Smooth muscle cell (in vitro differentiated cells): Measurements from ENCODE around the gene KDF1. TPM values are rescaled to one million over a fixed set of nuclear protein-coding genes. Genes with fewer than 3 reads are reported as not detected.

ENCODE experiments used
- DNase-seq: peaks from one replicate; lab custom pipeline; 2025; ENCODE audit not compliant: unreplicated experiment; lab: John Stamatoyannopoulos, UW
- H2AFZ ChIP-seq: fragments of 200-600 bp; sonication (generic); 2 replicates; pipeline ENCODE4 v1.6.0; 2016; ENCODE audit warnings: antibody characterized with exemption, low read depth, mild to moderate bottlenecking
- H3F3A ChIP-seq: fragments of 200-600 bp; sonication (generic); 2 replicates; pipeline ENCODE4 v1.6.0; 2017; ENCODE audit warnings: antibody characterized with exemption, low read depth
- H3K27ac ChIP-seq: fragments of 200-600 bp; sonication (generic); 2 replicates; pipeline ENCODE4 v1.5.1; 2016; ENCODE audit warnings: low read depth, mild to moderate bottlenecking
- H3K27me3 ChIP-seq: fragments of 200-600 bp; sonication (generic); 2 replicates; pipeline ENCODE4 v1.6.1; 2016; ENCODE audit warnings: low read depth, mild to moderate bottlenecking
- H3K36me3 ChIP-seq: fragments of 200-600 bp; sonication (generic); 2 replicates; pipeline ENCODE4 v1.5.1; 2016; ENCODE audit warnings: low read depth
- H3K4me1 ChIP-seq: fragments of 200-600 bp; sonication (generic); 2 replicates; pipeline ENCODE4 v1.5.1; 2016; ENCODE audit warnings: low read depth
- H3K4me2 ChIP-seq: fragments of 200-600 bp; sonication (generic); 2 replicates; pipeline ENCODE4 v1.6.0; 2016; ENCODE audit warnings: mild to moderate bottlenecking
- H3K4me3 ChIP-seq: fragments of 200-600 bp; sonication (generic); 2 replicates; pipeline ENCODE4 v1.5.1; 2016; ENCODE audit warnings: mild to moderate bottlenecking
- H3K79me2 ChIP-seq: fragments of 200-600 bp; sonication (generic); 2 replicates; pipeline ENCODE4 v1.6.0; 2016; ENCODE audit warnings: low read depth, mild to moderate bottlenecking
- H3K9ac ChIP-seq: fragments of 200-600 bp; sonication (generic); 2 replicates; pipeline ENCODE4 v1.6.0; 2016; ENCODE audit warnings: low read depth
- H3K9me3 ChIP-seq: fragments of 200-600 bp; sonication (generic); replicated peaks from 2 replicates; pipeline ENCODE4 v1.5.1; 2016; ENCODE audit warnings: low read depth
- H4K20me1 ChIP-seq: fragments of 200-600 bp; sonication (generic); 2 replicates; pipeline ENCODE4 v1.6.0; 2016; ENCODE audit warnings: low read depth
- CTCF ChIP-seq: fragments of 200-600 bp; sonication (generic); IDR thresholded peaks from 2 replicates; pipeline ENCODE4 v1.5.1; 2017; ENCODE audit warnings: borderline replicate concordance, mild to moderate bottlenecking, antibody characterized with exemption; ENCODE audit not compliant: insufficient read depth, poor library complexity, severe bottlenecking
- WGBS: methylation state at CpG from one replicate; pipeline ENCODE4 v1.1.7; 2016; ENCODE audit warnings: low lambda C conversion rate; 5-methylcytosine and 5-hydroxymethylcytosine counted together
- polyA plus RNA-seq: library from polyadenylated mRNA; unstranded; fragments of >200 nt; fragmentation: Nextera tagmentation; extraction: Ambion mirVana; gene quantifications from 2 replicates; pipeline ENCODE4 v1.2.1, GENCODE V29; 2016
- total RNA-seq: library from RNA; depleted of rRNA; stranded (reverse); fragments of >200 nt; gene quantifications from 2 replicates; pipeline ENCODE4 v1.2.3, GENCODE V29; 2014

Gene KDF1
- total and polyA plus RNA-seq, 2 experiments from 2014 or later, result 0.96 to 2.7 TPM

- Histone ChIP-seq H3F3A (peaks cover 3% of the 10 kb centered on the region), H3K79me2 (no peaks in the 10 kb centered on the region), H2AFZ (no peak overlapping the region), H3K4me2 (no peak overlapping the region), H3K27me3 (no peaks in the 10 kb centered on the region), H3K36me3 (peaks cover 5% of the 10 kb centered on the region), H3K4me3 (no peak overlapping the region), H3K9me3 (no peaks in the 10 kb centered on the region), H3K9ac (no peak overlapping the region), H3K4me1 (no peaks in the 10 kb centered on the region), H4K20me1 (peaks cover 6% of the 10 kb centered on the region), H3K27ac (no peak overlapping the region)
- no peak for TF ChIP-seq CTCF
- WGBS, result 96% methylated on average over 8 of the region's 8 CpGs
- no peak for DNase-seq
Observed at GRCh38 chr1:26945728-26946127, 14.5 kb downstream of the KDF1 start.

GRCh38 chr1:26945138-26945537 lies 15.1 kb downstream of the KDF1 start:
- Histone ChIP-seq H3K27ac (no peak overlapping the region), H3K4me2 (no peak overlapping the region), H3K9ac (no peak overlapping the region), H3K4me3 (no peak overlapping the region), H3F3A (peaks cover 3% of the 10 kb centered on the region), H3K27me3 (no peaks in the 10 kb centered on the region), H2AFZ (no peak overlapping the region), H4K20me1 (peaks cover 11% of the 10 kb centered on the region), H3K36me3 (peaks cover 5% of the 10 kb centered on the region), H3K9me3 (no peaks in the 10 kb centered on the region), H3K79me2 (no peaks in the 10 kb centered on the region), H3K4me1 (no peaks in the 10 kb centered on the region)
- no peak for TF ChIP-seq CTCF
- no peak for DNase-seq
- WGBS, result 86% methylated on average over 2 of the region's 2 CpGs

- 98% methylated on average over 12 of the region's 12 CpGs for WGBS
- DNase-seq, result no peak
- Histone ChIP-seq H3K4me2 (no peak overlapping the region), H3K27ac (no peak overlapping the region), H3K9me3 (no peaks in the 10 kb centered on the region), H3K9ac (no peak overlapping the region), H3K36me3 (peaks cover 5% of the 10 kb centered on the region), H4K20me1 (peaks cover 32% of the 10 kb centered on the region), H2AFZ (no peak overlapping the region), H3K27me3 (no peaks in the 10 kb centered on the region), H3K4me1 (no peaks in the 10 kb centered on the region), H3K4me3 (no peak overlapping the region), H3K79me2 (peaks cover 14% of the 10 kb centered on the region), H3F3A (peaks cover 3% of the 10 kb centered on the region)
- TF ChIP-seq CTCF, result no peak
Observed at GRCh38 chr1:26942656-26943055, 17.6 kb downstream of the KDF1 start.

GRCh38 chr1:26941311-26941710 lies 19.0 kb downstream of the KDF1 start:
- no peak overlapping the region for H3K9ac ChIP-seq

More at GRCh38 chr1:26941311-26941710, 19.0 kb downstream of the KDF1 start:
- WGBS, result 99% methylated on average over 10 of the region's 10 CpGs
- DNase-seq, result no peak
- Histone ChIP-seq H3K27me3 (no peaks in the 10 kb centered on the region), H3K9me3 (no peaks in the 10 kb centered on the region), H3K79me2 (peaks cover 26% of the 10 kb centered on the region), H3F3A (peaks cover 2% of the 10 kb centered on the region), H2AFZ (no peak overlapping the region), H3K4me2 (no peak overlapping the region), H3K4me1 (no peaks in the 10 kb centered on the region), H3K4me3 (no peak overlapping the region), H4K20me1 (peaks cover 32% of the 10 kb centered on the region), H3K27ac (no peak overlapping the region), H3K36me3 (peaks cover 5% of the 10 kb centered on the region)
- no peak for TF ChIP-seq CTCF
